GM18858 (cell line): Measurements from ENCODE around the gene SPATA19.
"Not testable (repeated sequence)": the region's sequence is repeated elsewhere in the genome, so short reads cannot be mapped to it uniquely, and the experiment has no call there.

Experiments used
- ATAC-seq: cut with Tn5 transposase; IDR thresholded peaks from one replicate; pipeline ENCODE4 v1.9.1; 2021; ENCODE audit not compliant: unreplicated experiment

SPATA19 gene, protein sequence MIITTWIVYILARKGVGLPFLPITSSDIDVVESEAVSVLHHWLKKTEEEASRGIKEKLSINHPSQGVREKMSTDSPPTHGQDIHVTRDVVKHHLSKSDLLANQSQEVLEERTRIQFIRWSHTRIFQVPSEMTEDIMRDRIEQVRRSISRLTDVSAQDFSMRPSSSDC

DNA sequence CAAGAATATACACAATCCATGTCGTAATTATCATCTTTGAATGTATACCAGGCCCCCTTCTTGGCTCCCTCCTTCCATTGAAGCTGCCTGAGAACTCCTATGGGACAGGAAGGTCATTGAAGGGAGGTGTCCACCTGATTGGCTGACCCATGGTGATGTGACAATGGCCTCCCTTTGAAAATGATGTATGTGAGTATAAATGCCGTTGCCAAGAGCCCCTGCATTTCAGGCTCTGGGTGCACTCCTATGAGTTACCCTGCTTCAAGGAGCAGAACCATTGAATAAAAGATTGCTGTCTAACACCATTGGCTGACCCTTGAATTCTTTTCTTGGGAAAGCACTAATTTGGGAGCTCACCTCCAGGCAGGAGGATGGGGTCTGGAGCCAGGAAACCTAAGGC lies at the start of gene SPATA19:
Gene SPATA19 (minus strand): TSS at position 101 of the 400 bp plus-strand sequence. CDS start 67 bp downstream, at position 34.
- no peak for ATAC-seq

DNA sequence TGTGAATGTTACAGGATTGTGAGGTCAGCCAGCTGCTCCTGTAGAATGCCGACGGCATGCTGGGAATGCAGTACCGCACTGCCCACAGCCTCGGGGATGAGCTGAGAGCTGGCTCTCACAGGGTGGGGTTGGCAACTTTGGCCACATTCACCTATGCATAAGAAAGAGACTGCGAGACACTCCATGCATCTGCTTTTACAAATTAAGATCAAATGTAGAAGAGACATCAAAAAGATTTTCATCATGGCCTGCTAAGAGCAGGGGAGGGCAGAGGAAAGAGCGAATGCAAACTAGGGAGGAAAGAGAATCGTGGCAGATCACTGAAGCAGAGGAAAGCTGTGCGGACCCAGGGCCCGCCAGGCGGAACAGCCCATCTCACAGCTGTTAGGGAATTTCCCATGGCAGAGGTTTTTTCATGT lies 49.8 kb upstream of the SPATA19 start:
- ATAC-seq, result peak; percentile 64

DNA sequence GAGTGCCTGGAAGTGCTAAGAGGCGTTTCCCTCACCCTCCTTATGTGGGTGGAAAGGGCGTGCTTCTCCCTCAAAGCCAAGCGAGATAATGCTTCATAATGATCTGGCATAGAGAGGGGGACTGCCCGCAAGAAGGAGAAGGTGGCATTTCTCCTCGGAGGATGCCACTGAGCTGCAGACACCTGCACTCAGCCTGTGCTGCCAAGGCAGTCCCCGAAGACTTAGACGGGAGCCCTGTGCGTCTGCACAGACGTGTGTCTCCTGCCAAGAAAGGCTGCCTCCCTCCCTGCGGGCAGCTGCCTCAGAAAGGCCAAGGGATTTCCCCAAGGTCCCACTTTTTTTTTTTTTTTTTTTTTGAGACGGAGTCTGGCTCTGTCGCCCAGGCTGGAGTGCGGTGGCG lies 48.1 kb upstream of the SPATA19 start:
- ATAC-seq, result no peak

DNA sequence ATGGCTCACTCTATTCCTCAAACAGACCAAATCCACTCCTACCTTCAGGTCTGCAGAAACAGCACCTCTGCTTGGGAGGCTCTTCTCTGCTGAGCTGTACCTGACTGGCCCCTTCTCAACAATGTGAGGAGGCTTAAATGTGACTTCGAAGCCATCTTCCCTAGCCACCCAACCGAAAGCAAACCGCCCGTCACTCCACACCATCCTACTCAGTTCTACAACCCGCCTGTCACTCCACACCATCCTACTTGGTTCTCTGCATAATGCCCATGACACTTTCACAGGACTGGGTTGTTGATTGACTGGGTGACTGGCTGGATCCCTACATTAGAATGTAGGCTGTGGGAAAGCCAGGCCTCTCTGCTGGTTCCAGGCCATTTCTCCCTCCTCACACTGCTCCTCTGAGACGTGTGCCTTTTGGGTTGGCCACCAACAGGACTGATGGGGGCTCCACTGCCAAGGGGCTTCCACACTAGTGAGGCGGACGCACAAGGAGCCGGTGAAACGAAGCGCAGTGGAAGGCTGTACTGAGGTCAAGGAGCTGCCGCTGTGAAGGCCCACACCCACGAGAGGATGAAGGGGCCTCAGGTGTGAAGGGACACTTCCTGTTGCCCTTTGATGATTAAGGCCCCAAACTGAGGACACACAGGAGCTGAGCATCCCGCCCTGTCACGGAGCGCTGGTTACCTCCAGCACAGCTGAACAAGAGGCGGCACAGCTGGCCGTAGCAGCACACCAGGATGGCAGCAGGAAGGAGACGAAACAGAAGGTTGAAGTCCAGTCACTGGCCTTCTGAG lies 47.5 kb upstream of the SPATA19 start:
- ATAC-seq, result no peak

DNA sequence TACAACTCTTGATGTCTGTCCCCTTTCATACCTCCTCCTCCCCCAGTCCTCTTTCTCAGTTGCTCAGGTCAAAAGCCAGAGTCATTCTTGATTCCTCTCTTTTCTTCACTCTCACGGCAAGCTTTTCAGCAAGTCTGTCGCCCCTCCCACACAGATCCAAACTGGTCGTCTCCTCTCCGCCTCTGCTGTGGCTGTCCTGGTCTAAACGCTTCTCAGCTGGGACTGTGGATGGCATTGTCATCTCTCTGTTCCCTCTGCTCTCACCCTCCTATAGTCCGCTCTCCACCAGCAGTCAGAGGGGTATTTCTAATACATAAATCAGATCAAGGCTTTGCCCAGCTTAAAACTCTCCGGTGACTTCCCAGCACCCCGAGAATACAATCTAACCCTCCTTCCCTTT lies 46.8 kb upstream of the SPATA19 start:
- no peak for ATAC-seq

DNA sequence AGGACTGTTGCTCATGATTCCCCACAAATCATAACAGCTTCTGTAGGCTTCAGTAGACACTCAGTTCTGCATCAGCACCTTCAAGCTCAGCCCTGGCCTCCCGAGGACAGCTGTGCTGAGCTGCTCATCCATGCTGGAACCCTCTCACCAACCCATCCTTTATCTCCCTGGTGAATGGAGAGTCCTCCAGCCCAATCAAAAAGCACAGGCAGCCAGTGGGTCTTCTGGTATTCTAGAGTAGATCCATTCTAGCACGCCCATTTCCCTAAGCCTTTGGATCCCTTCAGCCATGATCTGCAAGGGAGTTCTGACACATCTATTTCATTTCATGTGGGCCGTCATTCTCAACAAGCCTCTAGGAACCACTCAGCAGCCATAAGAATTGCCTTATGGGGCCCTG lies 44.6 kb upstream of the SPATA19 start:
- no peak for ATAC-seq

DNA sequence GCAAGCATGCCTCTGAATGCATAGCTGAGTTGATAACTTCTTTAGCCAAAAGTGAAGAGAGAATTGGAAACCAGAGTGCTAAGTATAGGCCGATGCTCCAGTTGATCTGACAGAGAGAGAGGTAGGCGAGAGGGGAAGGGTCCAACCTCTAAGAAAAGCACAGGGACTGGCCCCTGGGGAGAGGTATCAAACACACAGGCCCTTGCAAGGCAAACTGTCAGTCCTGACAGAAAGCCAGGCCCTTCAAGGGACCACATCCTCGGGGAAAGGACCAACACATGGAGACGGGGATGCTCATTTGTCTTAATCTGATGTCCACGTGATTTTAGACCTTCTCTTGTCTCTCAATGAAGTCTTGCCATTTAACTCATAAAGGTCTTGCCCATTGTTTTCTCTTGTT lies 43.9 kb upstream of the SPATA19 start:
- ATAC-seq, result no peak

DNA sequence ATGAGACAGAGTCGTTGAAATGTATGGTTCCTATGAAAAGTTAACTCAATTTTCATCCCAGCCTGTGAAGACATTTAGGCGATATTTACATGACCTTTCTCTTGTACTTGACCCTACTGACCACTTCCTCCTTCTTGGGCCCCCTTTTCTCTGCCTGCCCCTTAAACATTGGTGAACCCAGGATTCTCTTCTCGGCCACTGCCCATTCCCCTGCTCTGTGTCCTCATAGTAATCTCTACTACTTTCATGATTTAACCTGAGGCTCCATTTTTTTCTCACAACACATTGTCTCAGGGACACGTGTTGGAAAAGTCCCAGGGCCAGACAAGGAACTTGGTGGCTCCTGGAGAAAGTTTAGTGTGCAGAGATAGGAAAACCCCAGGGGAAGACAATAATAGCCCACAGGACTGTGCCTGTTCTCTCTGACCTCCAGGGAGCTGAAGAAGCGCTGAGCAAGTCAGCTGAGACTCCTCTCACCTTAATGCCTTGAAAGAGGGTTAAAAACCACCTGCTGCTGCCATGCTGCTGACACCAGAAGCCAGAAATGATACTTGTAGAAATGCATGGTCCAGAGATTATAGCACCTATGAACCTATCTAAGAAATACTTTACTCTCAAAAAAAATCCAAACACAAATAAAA lies 42.5 kb upstream of the SPATA19 start:
- no peak for ATAC-seq

DNA sequence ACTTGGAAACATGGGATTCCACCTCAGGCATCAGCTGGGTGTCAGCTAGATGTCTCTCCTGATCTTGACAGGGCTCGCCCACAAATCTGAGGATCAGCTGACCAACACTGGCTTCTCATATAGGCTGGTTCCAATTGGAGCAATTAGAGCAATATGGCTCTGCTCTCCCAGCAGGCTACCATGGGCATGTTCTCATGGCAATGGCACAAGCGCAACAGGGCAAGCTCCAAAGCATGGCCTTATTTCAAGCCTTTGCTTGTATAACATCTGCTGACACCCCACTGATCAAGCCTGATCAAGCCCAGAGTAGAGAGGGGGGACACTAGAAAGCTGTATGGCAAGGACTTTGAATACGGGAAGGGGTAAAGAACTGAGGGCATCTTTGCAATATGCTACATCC lies 40.7 kb upstream of the SPATA19 start:
- ATAC-seq, result no peak

DNA sequence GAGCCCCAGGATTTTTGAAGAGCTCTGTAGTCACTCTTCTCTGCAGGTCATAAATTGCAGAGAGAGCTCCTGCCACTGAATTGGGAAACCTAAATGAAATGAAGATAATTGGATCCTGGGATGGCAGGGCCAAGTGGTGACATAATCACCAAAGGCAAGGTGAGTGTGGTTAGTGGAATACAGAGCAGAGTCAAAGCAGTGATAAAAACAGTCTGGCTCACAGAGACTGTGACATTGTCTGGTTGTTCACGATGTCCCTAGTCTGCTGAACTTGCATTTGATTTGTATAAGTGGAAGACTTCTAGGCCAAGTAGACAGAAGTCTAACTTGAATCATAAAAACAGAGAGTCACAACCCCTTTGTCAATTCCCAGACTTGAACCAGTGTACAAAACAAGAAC lies 26.8 kb upstream of the SPATA19 start:
- no peak for ATAC-seq

DNA sequence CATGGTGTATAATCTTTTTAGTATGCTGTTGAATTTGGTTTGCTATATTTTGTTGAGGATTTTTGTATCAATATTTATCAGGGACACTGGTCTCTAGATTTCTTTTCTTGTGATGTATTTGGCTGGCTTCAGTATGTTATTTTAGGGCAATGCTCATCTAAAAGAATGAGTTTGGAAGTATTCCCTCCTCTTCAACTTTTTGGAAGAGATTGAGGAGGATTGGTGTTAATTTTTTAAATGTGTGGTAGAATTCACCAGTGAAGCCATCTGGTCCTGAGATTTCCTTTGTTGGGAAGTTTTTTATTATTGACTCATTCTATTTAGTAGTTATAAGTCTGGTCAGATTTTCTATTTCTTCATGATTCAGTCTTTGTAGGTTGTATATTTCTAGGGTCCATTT lies 22.1 kb upstream of the SPATA19 start:
- ATAC-seq, result no peak

DNA sequence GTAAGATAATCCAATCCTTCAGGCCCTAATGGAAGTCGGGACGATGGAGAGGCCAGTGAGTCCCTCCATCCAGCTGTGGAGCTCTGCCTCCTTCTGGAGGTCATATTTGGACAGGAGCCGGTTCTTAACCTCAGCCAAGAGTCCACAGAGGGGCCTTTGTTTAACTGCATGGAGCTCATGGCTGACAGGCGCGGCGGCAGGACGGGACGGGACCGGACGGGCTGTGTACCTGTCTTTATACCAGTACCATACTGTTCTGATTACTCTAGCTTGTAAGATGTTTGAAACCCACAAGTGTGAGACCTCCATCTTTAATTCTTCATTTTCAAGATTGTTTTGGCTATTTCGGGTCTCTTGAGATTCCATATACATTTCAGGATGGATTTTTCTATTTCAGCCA lies 20.2 kb upstream of the SPATA19 start:
- ATAC-seq, result no peak

DNA sequence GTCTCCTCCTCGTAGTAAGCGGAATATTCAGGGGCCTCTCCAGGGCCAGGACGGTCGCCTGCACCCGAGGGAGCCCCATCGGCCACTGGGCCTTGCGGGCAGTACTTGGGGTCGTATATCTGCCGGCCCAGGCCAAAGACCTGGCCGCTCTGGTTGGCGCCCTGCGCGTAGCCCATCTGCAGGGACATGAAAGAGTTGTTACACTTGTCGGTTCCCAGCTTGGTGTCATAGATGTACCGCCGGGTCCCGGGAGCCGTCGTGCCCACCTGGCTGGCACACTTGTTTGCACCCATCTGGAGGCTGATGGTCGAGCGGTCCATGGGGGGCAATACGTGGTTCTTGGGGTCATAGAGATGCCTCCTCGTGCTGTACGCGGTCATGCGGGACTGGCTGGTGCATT lies 19.4 kb upstream of the SPATA19 start:
- no peak for ATAC-seq

DNA sequence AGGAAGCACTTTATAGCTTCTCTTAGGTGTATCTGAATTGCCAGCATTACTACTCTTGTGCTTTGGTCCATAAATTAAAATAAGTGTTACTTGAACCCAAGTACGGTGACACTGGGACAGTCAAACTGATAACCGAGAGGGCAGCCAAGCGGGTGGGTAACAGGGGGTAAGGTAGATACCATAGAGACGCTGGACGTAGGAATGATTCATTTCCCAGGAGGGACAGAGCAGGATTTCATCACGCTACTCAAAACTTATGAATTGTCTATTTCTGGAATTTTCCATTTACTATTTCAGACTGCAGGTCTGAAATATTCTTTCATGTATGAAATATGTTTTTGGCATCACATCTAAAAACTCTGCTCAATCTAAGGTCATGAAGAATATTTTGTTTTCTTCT lies 14.8 kb upstream of the SPATA19 start:
- ATAC-seq, result no peak

DNA sequence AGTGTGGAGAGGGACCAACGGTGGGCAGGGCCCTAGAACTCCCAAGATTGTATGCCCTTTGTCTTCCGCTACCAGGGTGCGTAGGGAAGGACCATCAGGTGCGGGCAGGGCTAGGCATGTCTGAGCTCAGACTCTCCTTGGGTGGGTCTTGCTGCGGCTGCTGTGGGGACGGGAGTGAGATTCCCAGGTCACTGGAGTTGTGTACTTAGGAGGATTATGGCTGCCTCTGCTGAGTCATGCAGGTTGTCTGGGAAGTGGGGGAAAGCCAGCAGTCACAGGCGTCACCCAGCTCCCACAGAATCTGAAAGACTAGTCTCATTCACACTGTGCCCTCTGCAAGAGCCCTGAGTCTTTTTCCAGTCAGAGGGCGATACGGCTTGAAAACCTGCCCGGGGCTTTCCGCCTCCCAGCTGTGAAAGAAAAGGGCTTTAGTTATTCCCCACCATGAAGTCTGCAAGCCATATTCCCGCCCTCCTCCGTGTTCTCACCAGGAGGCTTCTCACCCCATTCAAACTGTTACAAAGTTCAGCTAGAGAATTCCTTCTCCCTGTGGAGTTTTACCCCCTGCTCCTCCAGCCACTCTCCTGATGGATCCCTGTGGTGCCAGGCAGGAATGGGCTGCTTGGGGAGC lies 9.1 kb upstream of the SPATA19 start:
- not testable (repeated sequence) for ATAC-seq

DNA sequence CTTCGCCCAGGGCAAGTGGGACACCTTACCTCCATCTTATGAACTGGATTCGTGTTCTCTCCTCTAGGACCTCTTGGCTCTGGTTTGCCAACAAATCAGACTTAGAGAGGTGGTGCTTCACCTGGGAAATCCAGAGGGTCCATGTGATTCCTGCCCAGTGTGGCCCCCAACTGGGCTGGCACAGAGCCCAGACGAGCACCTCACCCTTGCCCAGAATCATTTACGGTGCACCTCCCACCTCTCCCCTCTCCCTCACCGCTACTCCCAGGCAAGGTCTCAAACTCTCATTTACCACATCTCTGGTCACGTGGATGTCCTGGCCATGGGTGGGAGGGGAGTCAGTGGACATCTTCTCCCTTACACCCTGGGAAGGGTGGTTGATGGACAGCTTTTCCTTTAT lies 1.1 kb downstream of the SPATA19 start:
- ATAC-seq, result no peak

DNA sequence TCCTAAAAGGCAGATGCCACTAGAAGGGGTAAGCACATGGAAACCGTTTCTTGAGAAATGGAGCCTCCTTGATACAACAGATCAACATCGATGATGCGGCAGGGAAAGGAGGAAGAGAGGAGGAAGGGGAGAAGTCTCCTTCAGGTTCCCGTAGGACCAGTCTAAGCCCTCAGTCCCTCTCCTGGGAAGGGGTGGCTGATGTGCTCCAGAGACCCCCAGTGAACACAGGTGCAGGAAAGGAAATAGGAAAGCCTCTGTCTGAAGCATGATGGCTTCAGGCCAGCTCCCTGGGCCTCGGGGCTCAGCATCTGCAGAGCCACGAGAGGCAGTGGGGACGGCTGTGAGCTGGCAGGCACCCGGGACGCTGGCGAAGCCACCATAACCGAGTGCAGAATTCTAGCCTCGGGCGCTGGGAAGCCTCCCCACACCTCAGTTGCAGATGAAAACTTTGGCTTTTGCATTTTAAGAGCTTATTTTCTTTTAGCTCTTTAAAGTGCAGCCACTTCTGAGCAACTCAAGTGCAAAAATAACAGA lies 1.8 kb downstream of the SPATA19 start:
- no peak for ATAC-seq

DNA sequence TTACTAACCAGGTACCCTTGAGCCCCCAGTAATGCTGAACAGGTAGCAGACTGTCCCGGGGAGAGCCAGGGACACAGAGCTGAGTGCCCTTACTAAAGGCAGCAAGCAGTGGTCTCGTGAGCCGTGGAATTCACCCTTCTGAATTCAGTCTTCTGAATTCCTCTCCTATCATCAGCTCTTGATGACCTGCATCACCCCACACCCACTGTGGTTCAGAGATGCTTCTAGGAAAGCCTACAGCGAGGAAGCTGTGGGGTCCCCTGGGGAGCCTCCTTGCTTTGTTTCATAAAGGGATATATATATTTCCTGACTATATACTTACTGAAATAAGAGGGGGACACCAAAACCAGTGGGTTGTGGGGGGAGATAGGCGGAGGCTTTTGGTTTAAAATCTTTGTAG lies 2.6 kb downstream of the SPATA19 start:
- ATAC-seq, result no peak

DNA sequence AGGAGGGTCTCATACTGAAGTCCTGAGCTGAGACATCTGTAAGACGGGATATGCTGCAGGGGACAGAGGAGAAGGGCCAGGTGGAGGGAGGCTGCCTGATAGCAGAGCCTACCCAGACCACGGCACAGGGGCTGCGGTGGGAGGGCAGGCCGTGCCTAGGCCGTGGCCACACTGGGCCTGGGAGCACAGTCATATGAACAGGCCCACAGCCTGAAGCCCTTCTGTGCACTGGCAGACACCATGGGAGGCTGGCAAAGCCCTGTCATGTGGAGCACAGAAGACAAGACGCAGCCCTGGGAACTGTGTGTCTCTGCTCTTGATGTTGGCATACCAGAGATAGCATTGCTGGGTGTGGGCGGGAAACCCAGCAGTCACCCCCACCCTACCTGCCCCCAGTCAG lies 3.3 kb downstream of the SPATA19 start:
- ATAC-seq, result no peak

DNA sequence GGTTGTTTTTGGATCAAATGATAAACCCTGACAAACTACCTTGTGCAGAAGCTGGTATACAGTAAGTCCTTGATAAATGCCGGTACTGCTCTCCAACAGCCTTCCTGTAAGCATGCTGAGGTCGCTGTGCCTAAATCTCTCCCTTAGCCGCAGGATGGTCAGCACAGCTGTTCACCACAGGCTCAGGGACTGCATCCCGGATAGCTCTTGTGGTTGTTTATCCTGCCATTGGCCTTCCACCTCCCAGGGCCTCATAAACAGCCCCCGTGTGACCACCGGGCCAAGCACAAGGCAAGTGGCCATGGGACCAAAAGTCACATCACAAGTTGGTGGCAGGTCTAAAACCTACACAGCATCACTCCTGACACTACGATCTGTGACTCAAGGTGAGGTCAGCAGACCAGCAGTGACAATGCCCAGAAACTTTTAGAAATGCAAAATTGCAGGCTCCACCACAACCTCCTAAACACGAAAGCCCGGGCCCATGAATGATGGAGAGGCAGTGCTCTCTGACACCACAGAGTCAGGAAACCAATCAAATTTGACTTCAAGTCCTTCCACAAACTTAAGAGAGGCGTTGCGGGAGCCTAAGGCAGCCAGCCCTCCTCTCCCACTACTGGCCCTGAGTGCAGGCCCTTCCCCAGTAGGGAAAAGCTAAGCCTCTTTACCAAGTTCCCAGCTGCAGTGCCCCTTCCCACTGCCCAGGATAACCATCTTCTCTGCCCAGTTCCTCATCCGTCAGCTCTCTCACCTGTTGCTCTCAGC lies 3.9 kb downstream of the SPATA19 start:
- ATAC-seq, result no peak

DNA sequence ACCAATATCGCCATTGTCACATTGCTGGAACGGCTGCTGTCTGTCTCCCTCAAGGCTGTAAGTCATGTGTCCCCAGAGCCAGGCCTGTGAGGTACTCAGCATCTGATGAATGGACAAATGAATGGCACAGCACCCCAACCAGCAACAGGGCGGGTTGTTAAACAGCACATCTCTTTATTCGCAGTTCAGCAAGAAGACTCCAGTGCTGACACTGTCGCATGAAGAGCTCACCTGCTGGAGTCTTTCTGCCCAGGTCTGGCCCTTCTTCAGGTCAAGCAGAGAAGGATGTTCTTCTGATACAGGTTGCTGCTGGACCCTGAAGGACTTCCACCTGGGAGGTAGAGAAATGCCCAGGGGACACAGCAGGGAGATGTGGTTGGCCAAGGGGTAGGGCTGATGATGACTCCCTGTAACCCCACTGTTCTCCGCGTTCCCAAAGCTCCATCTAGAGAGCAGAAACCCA lies 4.8 kb downstream of the SPATA19 start:
- ATAC-seq, result no peak
